ENCODE data around the gene SAC3D1. TPM values are rescaled to one million over a fixed set of nuclear protein-coding genes. Genes with fewer than 3 reads are reported as not detected.

SAC3D1 gene
- total and polyA plus RNA-seq, 8 donors = 1.8 to 97.6 (median 11.7) TPM

- no peak for DNase-seq
- TF ChIP-seq EP300 (IDR thresholded peaks at IDR 0.05) (no peak), POLR2A (IDR thresholded peaks at IDR 0.05) (no peak), CTCF (IDR thresholded peaks at IDR 0.05) (no peak), POLR2AphosphoS5 (IDR thresholded peaks at IDR 0.05) (no peak)
- WGBS, 5 donors = 55 to 66% (median 59%) methylated on average over 10 of the region's 10 CpGs
- intact Hi-C loops (cut with DNase I; ENCODE audit: low total_unique reads) = no loop called here
- no peaks in the 10 kb centered on the region for H3K9me3 ChIP-seq
- no peaks in the 10 kb centered on the region for H3K27me3 ChIP-seq
- peaks cover 15 to 38% (median 23%) of the 10 kb centered on the region in 4 donors for H3K4me1 ChIP-seq
- H3K27ac ChIP-seq = peak overlapping the region; percentile 87 to 94 (median 89)
- H3K4me3 ChIP-seq = peak overlapping the region; percentile 56 to 66 (median 59)
- peaks cover 0 to 23% (median 16%) of the 10 kb centered on the region in 4 donors for H3K36me3 ChIP-seq
Observed at GRCh38 chr11:65026810-65027209, 14.2 kb upstream of the SAC3D1 start.

DNA sequence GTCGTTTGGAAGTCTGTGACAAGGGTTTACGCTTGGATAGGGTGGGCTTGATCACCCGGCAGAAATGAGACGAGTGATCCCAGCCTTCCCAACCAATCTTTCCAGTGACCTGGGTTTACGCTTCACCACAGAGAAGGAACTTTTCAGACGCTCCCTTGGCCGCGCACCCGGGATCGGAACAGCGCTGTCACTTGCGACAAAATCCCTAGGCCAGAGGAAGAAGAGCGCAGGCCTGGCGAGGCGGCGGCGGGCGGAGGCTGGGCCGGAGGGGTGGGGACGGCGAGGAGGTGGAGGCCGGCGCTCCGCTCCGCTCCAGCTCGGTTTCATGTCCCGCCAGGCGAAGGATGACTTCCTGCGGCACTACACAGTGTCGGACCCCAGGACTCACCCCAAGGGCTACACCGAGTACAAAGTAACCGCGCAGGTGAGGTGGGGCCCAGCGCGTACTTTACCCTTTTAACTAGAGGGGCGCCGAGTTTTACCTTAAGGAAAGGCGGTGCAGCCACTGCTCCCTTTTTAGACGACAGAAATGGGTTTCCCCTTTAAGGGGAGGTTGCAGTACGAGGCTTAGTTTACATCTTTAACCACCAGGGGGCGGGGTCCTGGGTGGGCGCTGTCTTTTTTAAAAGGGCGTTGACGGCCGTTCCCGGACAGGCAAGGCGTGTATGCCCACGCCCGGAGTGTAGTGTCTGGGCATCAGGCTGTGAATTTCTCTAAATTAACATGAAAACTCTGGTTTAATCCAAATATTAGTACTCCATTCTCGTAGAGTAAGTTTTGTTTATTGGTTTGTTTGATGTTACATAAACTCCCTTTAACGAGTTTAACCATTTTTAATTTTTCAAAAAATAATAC is 13.6 kb upstream of the SAC3D1 start, which contains the start of gene SNX15:
Gene SNX15, plus strand, starts transcription at position 227 of the 855 bp plus-strand sequence. Its CDS starts 99 bp downstream, at position 326.
- no peak for TF ChIP-seq EP300 (IDR thresholded peaks at IDR 0.05)
- peak in 5 of 7 experiments; percentile 63 to 93 (median 70) for TF ChIP-seq CTCF (IDR thresholded peaks at IDR 0.05)
- peak; percentile 60 to 89 (median 61) for TF ChIP-seq POLR2AphosphoS5 (IDR thresholded peaks at IDR 0.05)
- TF ChIP-seq POLR2A (IDR thresholded peaks at IDR 0.05) = peak in 2 of 4 donors; percentile 5 to 74
- DNase-seq = peak; percentile 93 to 98
- Histone ChIP-seq H3K4me3 (peak within 1 kb of the TSS; percentile 56 to 66 (median 59)), H3K27ac (peak within 1 kb of the TSS; percentile 87 to 94 (median 89)), H3K36me3 (peaks cover under 1 to 23% (median 16%) of the 10 kb centered on the region in 4 donors), H3K27me3 (no peaks in the 10 kb centered on the region), H3K4me1 (peaks cover 15 to 38% (median 23%) of the 10 kb centered on the region in 4 donors), H3K9me3 (no peaks in the 10 kb centered on the region)
- intact Hi-C loops (cut with DNase I; ENCODE audit: low total_unique reads) = no loop called here
- 1% methylated on average over 29 to 51 of the region's 51 CpGs for WGBS, 5 donors

DNA sequence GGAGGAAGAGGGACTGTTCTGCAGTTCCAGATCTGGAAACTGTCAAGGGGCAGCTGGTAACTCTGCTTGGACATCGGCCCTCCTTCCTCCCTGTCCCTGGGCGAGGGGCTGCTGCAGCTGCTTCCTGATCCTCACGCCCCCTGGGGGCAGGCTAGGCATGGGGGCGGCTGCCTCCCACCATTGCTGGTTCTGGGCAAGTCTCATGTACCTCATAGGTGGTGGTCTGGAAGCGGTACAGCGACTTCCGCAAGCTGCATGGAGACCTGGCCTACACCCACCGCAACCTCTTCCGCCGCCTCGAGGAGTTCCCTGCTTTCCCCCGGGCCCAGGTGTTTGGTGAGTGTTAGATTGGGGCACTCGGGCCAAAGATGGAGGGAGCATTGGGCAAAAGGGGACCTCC is 8.8 kb upstream of the SAC3D1 start:
- no peak overlapping the region for H3K27ac ChIP-seq
- no peak overlapping the region for H3K4me3 ChIP-seq
- no peaks in the 10 kb centered on the region for H3K27me3 ChIP-seq
- TF ChIP-seq EP300 (IDR thresholded peaks at IDR 0.05) (no peak), CTCF (IDR thresholded peaks at IDR 0.05) (no peak), POLR2AphosphoS5 (IDR thresholded peaks at IDR 0.05) (no peak), POLR2A (IDR thresholded peaks at IDR 0.05) (no peak)
- H3K4me1 ChIP-seq = peaks cover 11 to 36% (median 25%) of the 10 kb centered on the region in 4 donors
- WGBS, 5 donors = 82 to 93% (median 84%) methylated on average over 12 to 13 of the region's 13 CpGs
- peaks cover 30 to 65% (median 62%) of the 10 kb centered on the region in 4 donors for H3K36me3 ChIP-seq
- intact Hi-C loops (cut with DNase I; ENCODE audit: low total_unique reads) = no loop called here
- H3K9me3 ChIP-seq = no peaks in the 10 kb centered on the region
- DNase-seq = no peak

GRCh38 chr11:65034423-65034822 is 6.6 kb upstream of the SAC3D1 start:
- WGBS, 5 donors = 93 to 100% (median 97%) methylated on average over 2 of the region's 2 CpGs
- no peak overlapping the region for H3K4me3 ChIP-seq
- H3K27ac ChIP-seq = no peak overlapping the region
- intact Hi-C loops (cut with DNase I; ENCODE audit: low total_unique reads) = no loop called here
- peaks cover 0 to 25% (median 9%) of the 10 kb centered on the region in 4 donors for H3K4me1 ChIP-seq
- no peaks in the 10 kb centered on the region for H3K27me3 ChIP-seq
- DNase-seq = no peak
- TF ChIP-seq EP300 (IDR thresholded peaks at IDR 0.05) (no peak), CTCF (IDR thresholded peaks at IDR 0.05) (no peak), POLR2AphosphoS5 (IDR thresholded peaks at IDR 0.05) (no peak), POLR2A (IDR thresholded peaks at IDR 0.05) (no peak)
- no peaks in the 10 kb centered on the region for H3K9me3 ChIP-seq
- H3K36me3 ChIP-seq = peaks cover 46 to 87% (median 79%) of the 10 kb centered on the region in 4 donors
